HK-2 (cell line): ENCODE data around the gene PATZ1.

Experiments
- DNase-seq: peaks from one replicate; pipeline ENCODE4 v3.0.0-alpha.2; 2018; ENCODE audit not compliant: unreplicated experiment

The PATZ1 gene

DNA sequence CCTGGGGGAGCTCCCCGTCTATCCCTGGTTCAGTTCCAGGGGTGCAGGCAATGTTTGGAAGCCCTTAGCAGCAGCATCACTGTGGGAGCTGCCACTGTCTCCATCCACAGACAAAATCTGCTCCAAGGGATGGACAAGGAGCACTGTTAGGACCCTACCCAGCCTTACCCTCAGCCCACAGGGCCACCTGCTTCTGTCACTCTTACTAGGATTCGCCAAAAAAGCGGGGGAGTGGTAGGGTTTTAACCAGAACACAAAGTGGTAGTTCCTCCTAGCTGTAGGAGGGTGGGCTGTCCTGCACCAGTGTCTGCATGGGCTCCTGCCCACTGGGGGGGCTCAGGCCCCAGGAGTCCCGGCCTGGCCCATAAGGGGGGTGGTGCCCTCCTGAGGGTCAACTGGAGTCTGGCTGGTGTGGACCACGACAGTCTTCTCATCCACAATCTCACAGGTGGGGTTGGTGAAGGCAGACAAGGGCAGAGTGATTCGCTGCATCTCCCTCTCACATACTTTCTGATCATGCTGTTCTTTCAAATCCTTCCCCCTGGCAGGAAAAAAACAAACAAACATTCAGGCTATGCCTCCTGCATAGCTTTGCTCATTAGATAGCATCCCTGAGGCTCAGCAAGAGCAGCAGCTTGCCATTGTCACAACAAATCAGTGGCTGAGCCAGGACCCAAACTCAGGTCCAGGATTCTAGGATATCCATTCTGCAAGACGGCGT is 63.2 kb downstream of the PATZ1 start:
- no peak for DNase-seq

- DNase-seq, result no peak
These were observed 64.4 kb downstream of the PATZ1 start for GRCh38 chr22:31281733-31282132.

DNA sequence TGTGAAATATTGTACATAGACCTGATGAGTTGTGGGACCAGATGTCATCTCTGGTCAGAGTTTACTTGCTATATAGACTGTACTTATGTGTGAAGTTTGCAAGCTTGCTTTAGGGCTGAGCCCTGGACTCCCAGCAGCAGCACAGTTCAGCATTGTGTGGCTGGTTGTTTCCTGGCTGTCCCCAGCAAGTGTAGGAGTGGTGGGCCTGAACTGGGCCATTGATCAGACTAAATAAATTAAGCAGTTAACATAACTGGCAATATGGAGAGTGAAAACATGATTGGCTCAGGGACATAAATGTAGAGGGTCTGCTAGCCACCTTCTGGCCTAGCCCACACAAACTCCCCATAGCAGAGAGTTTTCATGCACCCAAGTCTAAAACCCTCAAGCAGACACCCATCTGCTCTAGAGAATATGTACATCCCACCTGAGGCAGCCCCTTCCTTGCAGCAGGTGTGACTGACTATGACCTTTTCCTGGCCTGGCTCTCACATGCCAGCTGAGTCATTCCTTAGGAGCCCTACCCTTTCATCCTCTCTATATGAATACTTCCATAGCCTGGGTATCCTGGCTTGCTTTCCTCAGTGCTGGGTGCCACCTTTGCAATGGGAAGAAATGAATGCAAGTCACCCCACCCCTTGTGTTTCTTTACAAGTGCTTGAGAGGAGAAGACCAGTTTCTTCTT is 66.2 kb downstream of the PATZ1 start:
- DNase-seq, result no peak

GRCh38 chr22:31279327-31279669 is 66.8 kb downstream of the PATZ1 start:
- no peak for DNase-seq

GRCh38 chr22:31278626-31279326 is 67.4 kb downstream of the PATZ1 start:
- DNase-seq, result no peak

DNA sequence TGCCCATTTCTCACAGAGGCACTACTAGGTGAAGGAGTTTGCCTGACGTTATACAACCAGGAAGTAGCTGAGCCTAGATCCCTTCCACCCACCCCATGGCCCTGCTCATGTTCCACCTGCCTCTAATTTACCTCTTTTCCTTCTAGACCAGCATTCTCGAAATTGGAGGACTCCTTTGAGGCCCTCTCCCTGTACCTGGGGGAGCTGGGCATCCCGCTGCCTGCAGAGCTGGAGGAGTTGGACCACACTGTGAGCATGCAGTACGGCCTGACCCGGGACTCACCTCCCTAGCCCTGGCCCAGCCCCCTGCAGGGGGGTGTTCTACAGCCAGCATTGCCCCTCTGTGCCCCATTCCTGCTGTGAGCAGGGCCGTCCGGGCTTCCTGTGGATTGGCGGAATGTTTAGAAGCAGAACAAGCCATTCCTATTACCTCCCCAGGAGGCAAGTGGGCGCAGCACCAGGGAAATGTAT is 68.0 kb downstream of the PATZ1 start:
- no peak for DNase-seq

DNA sequence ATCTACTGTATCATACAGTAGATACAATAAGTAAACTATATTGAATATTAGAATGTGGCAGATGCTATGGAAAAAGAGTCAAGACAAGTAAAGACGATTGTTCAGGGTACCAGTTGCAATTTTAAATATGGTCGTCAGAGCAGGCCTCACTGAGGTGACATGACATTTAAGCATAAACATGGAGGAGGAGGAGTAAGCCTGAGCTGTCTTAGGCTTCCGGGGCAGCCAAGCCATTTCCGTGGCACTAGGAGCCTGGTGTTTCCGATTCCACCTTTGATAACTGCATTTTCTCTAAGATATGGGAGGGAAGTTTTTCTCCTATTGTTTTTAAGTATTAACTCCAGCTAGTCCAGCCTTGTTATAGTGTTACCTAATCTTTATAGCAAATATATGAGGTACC is 68.4 kb downstream of the PATZ1 start:
- no peak for DNase-seq

GRCh38 chr22:31276426-31277167 is 69.5 kb downstream of the PATZ1 start:
- DNase-seq, result no peak
